Esophagus muscularis mucosa (tissue), 4 donors: ENCODE measurements around the gene ATRNL1. TPM values are rescaled to one million over a fixed set of nuclear protein-coding genes. Genes with fewer than 3 reads are reported as not detected.

Experiments used
- DNase-seq: peaks from one replicate; pipeline ENCODE4 v3.0.0-alpha.2; 2017; ENCODE audit errors: extremely low spot score
- H3K27ac ChIP-seq, 4 donors: fragments of 200-600 bp; sonication (generic); replicated peaks in 1 of 4; 1 replicate in 3 of 4; 2 replicates in 1 of 4; pipeline ENCODE4 v1.5.1; 2016 to 2019; ENCODE audit warnings: mild to moderate bottlenecking in 1 of 4
- H3K27me3 ChIP-seq, 4 donors: fragments of 200-600 bp; sonication (generic); one replicate each; pipeline versions ENCODE4 v1.5.1 to v1.6.0; 2016 to 2019
- H3K36me3 ChIP-seq, 4 donors: fragments of 200-600 bp; sonication (generic); one replicate each; pipeline ENCODE4 v1.5.1; 2016 to 2019
- H3K4me1 ChIP-seq, 4 donors: fragments of 200-600 bp; sonication (generic); one replicate each; pipeline ENCODE4 v1.5.1; 2016 to 2019
- H3K4me3 ChIP-seq, 4 donors: fragments of 200-600 bp; sonication (generic); 1 replicate in 2 of 4; 2 replicates in 2 of 4; pipeline ENCODE4 v1.5.1; 2016 to 2019; ENCODE audit warnings: mild to moderate bottlenecking in 4 of 4, moderate library complexity in 1 of 4
- H3K9me3 ChIP-seq, 4 donors: fragments of 200-600 bp; sonication (generic); 1 replicate in 3 of 4; 2 replicates in 1 of 4; pipeline ENCODE4 v1.5.1; 2016 to 2019
- CTCF ChIP-seq, 3 experiments: fragments of 200-600 bp in 2 of 3; fragments of 450-650 bp in 1 of 3; sonication (generic) in 2 of 3; IDR thresholded peaks; one replicate each; pipeline ENCODE4 v1.5.1; 2017 to 2019; ENCODE audit warnings: antibody characterized with exemption in 3 of 3, mild to moderate bottlenecking in 2 of 3, moderate library complexity in 1 of 3
- EP300 ChIP-seq: sonication (generic); formaldehyde crosslinking; IDR thresholded peaks from one replicate; pipeline ENCODE4 v1.6.1; 2017; ENCODE audit warnings: antibody characterized with exemption
- POLR2A ChIP-seq: fragments of 450-650 bp; IDR thresholded peaks from one replicate; pipeline ENCODE4 v1.6.1; 2017; ENCODE audit warnings: antibody characterized with exemption, moderate library complexity, mild to moderate bottlenecking, low read depth
- POLR2AphosphoS5 ChIP-seq, 2 donors: sonication (generic); formaldehyde crosslinking; IDR thresholded peaks; one replicate each; pipeline ENCODE4 v1.6.1; 2017; ENCODE audit warnings: antibody characterized with exemption in 2 of 2
- WGBS: methylation state at CpG from one replicate; pipeline ENCODE4 v1.1.5; 2018; 5-methylcytosine and 5-hydroxymethylcytosine counted together
- intact Hi-C: fragments of 100-400 bp; cut with DNase I; formaldehyde crosslinking; loops from one replicate; pipeline ENCODE4 v1.15.1; 2023
- total RNA-seq, 4 donors: library from RNA; depleted of rRNA; stranded (reverse); fragments of >200 nt; gene quantifications; one replicate each; pipeline versions ENCODE4 v1.1.0 to v1.2.1, GENCODE V29; 2016

The ATRNL1 gene
- total RNA-seq, 4 donors from 2014 or later = 5.0 to 18.0 (median 11.3) TPM

- Histone ChIP-seq H3K4me1 (peaks cover 0 to 10% (median 7%) of the 10 kb centered on the region in 4 donors), H3K27ac (no peak overlapping the region), H3K27me3 (no peaks in the 10 kb centered on the region), H3K4me3 (no peak overlapping the region), H3K9me3 (no peaks in the 10 kb centered on the region), H3K36me3 (no peaks in the 10 kb centered on the region)
- 69% methylated on average over 3 of the region's 3 CpGs for WGBS
- intact Hi-C loops = no loop called here
- no peak for TF ChIP-seq POLR2AphosphoS5 (IDR thresholded peaks at IDR 0.05)
- no peak for TF ChIP-seq CTCF (IDR thresholded peaks at IDR 0.05)
- no peak for TF ChIP-seq EP300
- TF ChIP-seq POLR2A = no peak
- DNase-seq = no peak
Measured at GRCh38 chr10:115977855-115978254, 884.7 kb downstream of the ATRNL1 start.

GRCh38 chr10:115979576-115979975 is 886.4 kb downstream of the ATRNL1 start:
- Histone ChIP-seq H3K27me3 (no peaks in the 10 kb centered on the region), H3K36me3 (no peaks in the 10 kb centered on the region), H3K27ac (no peak overlapping the region), H3K4me1 (peaks cover 0 to 10% (median 7%) of the 10 kb centered on the region in 4 donors), H3K4me3 (no peak overlapping the region), H3K9me3 (peaks cover 0 to 10% (median 0%) of the 10 kb centered on the region in 4 donors)
- no peak for DNase-seq
- intact Hi-C loops = no loop called here
- 73% methylated on average over 1 of the region's 1 CpG for WGBS
- no peak for TF ChIP-seq POLR2A
- TF ChIP-seq POLR2AphosphoS5 (IDR thresholded peaks at IDR 0.05) = no peak
- TF ChIP-seq EP300 = no peak

- no peak for TF ChIP-seq POLR2AphosphoS5 (IDR thresholded peaks at IDR 0.05)
- no peak for TF ChIP-seq CTCF (IDR thresholded peaks at IDR 0.05)
- no peak for TF ChIP-seq POLR2A
- no peak for TF ChIP-seq EP300
- Histone ChIP-seq H3K27me3 (no peaks in the 10 kb centered on the region), H3K9me3 (peaks cover 0 to 10% (median 0%) of the 10 kb centered on the region in 4 donors), H3K4me1 (peaks cover 0 to 10% (median 5%) of the 10 kb centered on the region in 4 donors), H3K27ac (no peak overlapping the region), H3K4me3 (peak overlapping the region in 2 of 4 donors; percentile 21 to 42), H3K36me3 (no peaks in the 10 kb centered on the region)
- no peak for DNase-seq
- WGBS = 57% methylated on average over 2 of the region's 2 CpGs
- intact Hi-C loops = no loop called here
Measured at GRCh38 chr10:115980470-115980869, 887.3 kb downstream of the ATRNL1 start.

- Histone ChIP-seq H3K4me1 (peaks cover 0 to 10% (median 5%) of the 10 kb centered on the region in 4 donors), H3K27ac (no peak overlapping the region), H3K27me3 (no peaks in the 10 kb centered on the region), H3K4me3 (peak overlapping the region; percentile 3 to 42 (median 18)), H3K36me3 (no peaks in the 10 kb centered on the region), H3K9me3 (peaks cover 0 to 10% (median 0%) of the 10 kb centered on the region in 4 donors)
- DNase-seq = no peak
- TF ChIP-seq CTCF (IDR thresholded peaks at IDR 0.05) (no peak), POLR2AphosphoS5 (IDR thresholded peaks at IDR 0.05) (no peak)
- WGBS = 46% methylated on average over 8 of the region's 8 CpGs
- intact Hi-C loops = no loop called here
Measured at GRCh38 chr10:115981081-115981480, 887.9 kb downstream of the ATRNL1 start.

- no peak overlapping the region for H3K27ac ChIP-seq
- DNase-seq = no peak
- peaks cover 0 to 10% (median 5%) of the 10 kb centered on the region in 4 donors for H3K4me1 ChIP-seq
- TF ChIP-seq POLR2AphosphoS5 (IDR thresholded peaks at IDR 0.05) (no peak), POLR2A (no peak), EP300 (no peak), CTCF (IDR thresholded peaks at IDR 0.05) (no peak)
- H3K36me3 ChIP-seq = no peaks in the 10 kb centered on the region
- H3K4me3 ChIP-seq = no peak overlapping the region
- intact Hi-C loops = no loop called here
- no peaks in the 10 kb centered on the region for H3K27me3 ChIP-seq
- 93% methylated on average over 6 of the region's 6 CpGs for WGBS
- H3K9me3 ChIP-seq = peaks cover 0 to 10% (median 0%) of the 10 kb centered on the region in 4 donors
Measured at GRCh38 chr10:115982076-115982475, 888.9 kb downstream of the ATRNL1 start.
